HTERT RPE-1 (cell line): ENCODE results near the gene ELL2.
"Not testable (repeated sequence)": the region's sequence is repeated elsewhere in the genome, so short reads cannot be mapped to it uniquely, and the experiment has no call there.

ENCODE experiments used
- in situ Hi-C: fragments of 300-500 bp; cut with MboI; formaldehyde crosslinking; loops from 4 replicates; pipeline ENCODE4 v1.14.3; 2020; ENCODE audit warnings: low sequenced_read_pairs

The ELL2 gene

DNA sequence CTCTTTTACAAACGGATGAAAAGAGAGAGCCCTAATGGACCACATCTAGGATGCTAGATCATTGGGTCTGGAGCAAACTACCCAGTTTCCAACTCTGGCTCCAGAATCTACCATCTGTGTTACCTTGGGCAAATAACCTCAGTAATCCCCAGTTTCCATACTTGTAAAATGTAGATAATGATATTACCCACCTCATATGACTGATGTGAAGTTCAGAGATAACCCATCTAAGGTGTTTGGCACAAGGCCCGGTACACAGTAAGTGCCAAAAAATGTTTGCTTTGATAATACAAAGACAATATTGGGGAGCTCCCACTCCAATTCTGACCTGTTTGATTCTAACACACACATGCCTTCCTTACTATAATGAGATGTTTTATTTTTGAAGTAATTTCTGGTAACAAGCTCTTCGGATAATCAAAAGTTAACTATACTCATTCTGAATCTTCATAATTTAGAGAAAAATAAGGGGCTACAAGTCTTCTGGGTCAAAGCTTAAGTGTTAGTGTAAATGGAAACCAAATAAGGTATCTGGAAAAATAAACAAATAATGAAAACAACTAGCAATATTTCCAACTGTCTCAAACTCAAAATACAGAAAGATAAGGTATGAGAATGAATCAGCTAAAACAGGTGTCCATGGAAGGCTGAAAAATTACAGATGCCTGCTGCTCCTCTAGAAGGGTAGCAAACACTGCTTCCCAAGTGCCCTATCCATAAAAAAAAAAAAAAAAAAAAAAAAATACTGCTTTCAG lies 30.4 kb downstream of the ELL2 start:
- in situ Hi-C loops = no loop called here

DNA sequence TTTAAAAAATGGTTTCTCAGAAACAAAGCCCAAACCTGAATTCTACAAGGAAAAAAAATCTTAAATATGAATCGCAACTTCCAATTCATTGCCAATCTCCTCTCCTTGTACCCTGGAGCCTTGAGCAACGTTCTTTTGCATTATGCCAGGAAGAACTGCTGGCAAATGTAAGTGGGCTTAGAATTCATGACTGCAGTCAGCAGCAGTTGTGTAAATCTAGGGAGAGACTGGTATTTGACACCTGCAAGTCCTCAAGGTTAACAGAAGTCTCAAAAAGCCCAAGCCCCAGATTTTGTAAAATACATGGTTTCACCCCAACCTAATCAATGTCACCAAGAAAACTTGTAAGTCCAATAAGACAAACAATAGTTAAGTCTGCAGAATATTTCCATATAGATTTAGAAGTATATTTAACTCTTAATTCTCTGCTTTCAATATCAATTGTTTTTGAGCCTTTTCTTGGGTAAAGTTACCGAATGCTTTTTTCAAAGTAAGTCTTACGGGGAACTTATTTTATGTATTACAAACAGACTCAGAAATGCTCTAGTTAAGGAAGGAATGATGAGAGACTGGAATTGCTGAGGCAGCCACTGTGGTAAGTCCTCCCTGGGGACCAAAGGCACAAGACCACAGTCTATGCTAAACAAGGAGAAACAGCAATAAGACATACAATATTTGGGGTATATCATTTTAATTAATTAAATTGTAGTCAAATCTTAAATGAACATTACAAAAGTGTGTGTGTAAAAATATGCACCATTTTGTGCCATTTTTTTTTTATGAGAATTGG lies 31.3 kb downstream of the ELL2 start:
- in situ Hi-C loops = no loop called here

DNA sequence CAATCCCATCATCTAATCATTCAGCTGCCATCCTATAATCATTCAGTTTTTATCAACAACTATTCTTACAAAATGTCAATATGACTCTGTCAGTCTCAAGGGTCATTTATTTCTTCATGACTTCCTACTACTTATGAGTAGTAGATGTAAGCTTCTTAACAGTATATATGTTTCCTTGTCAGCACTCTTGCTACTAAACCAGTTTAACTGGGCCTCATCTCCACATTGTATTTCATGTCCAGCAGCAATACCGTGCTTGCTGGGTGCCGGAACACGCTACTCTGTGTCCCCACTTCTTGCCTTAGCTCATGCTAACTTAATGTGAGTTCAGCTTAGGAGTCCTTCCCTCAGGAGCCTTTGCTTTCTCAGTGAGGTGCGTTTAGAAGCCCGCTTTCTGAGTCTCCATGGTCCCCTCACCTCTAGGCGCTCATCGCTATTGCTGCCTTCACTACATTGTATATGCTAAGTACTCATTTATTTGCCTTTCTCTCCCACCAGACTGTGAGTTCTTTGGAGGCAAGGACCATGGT lies 32.9 kb downstream of the ELL2 start:
- in situ Hi-C loops = no loop called here

DNA sequence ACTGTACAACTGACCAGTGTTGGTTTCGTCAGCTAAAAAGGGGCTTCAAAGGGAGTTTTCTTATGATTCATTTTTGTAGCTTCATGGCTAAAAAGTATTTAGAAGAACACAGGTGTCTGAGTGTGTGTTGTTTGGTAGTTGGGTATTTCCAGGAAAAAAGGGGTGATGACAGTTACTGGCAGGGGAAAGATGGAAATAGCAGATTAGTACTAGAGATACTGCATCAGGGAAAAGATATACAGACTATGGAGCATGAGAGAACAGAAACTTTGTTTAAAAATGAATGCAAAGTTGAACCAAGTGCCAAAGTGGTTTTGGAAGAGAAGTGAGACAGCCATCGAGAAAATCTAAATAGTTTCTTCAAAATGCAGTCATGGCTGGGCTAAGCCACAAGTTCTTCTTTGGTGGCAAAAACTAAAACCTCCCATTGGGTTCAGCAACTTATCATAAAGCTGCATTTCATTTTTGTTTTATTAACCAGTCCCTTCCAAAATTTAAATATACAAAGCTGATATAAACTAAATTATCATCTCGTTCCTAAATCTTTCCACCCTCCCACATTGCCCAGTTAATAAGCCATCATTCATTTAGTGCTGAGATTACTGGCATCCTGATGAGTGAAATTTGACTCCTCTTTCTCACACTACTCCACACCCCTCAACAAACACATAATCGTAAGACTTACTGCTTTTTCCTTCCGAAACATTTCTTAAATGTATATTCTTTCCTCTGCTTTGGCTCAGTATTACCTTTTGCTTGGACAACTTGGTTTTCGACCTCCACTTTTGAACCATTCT lies 33.5 kb downstream of the ELL2 start:
- in situ Hi-C loops = no loop called here

DNA sequence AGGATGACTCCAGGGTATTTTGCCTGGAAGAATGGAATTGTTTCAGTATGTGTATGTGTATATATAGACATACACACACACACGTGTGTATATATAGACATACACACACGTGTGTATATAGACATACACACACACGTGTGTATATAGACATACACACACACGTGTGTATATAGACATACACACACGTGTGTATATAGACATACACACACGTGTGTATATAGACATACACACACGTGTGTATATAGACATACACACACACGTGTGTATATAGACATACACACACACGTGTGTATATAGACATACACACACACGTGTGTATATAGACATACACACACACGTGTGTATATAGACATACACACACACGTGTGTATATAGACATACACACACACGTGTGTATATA lies 34.4 kb downstream of the ELL2 start:
- in situ Hi-C loops = not testable (repeated sequence)

DNA sequence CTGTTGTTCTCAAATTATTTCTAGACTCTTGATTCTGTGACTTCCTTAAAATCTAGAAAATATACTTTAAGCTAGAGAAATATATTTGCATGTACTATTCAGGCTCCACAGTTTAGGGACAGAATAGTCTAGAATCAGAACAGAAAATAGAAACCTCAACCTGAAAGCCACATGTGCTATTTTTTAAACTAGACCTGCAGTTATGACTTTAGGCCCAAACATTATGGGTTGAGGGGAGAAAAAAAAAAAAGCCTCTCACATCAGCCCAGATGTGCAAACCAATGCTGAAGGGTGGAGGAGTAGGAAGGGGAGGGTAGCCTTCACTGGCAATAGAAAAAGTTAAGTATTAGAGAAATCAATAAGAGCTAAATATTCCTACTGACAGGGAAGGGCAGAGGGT lies 35.7 kb downstream of the ELL2 start:
- in situ Hi-C loops = no loop called here

DNA sequence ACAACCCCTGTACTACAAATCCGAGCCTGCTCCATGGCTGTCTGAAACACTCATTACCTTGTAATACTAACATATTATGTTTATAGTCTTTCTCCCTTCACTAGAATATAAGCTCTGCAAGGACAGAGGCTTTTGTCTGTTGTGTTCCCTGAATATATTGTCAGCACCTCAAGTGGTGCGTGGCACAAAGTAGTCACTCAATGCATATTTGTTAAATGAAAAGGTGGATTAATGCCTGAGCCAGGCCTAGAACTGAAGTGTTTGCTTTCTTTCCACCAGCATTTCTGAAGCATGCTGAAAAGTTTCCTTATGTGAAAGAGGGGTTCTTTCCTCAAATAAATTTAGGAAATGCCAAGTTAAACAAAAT lies 36.3 kb downstream of the ELL2 start:
- in situ Hi-C loops = no loop called here

DNA sequence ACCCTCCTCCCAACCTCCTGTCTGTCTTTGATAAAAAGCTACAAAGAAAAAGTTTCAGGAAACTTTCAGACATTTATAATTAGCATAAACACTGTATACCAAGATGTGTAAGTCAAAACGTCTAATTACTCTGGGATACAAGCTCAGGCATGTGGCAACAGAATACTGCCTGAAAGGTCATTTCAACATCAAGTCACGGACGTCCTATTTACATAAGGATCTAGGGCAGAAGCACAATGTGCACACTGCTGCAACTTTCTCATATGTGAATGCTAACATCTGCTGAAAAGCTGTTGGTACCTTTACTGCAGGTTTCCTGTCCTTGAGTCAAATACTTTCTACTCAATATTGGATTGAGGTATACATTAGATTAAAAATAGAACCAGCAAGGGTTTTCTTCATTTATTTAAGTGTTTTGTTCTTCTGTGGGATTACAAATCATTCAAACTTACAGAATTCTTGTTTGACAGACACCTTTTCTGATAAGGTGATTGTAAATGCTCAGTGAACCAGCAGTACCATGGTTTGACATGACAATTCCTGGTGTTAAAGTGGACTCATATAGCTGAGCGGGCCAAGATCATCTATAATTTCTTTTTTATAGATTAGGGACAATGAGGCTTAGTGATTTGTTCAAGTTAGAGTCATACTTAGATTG lies 36.8 kb downstream of the ELL2 start:
- in situ Hi-C loops = no loop called here

DNA sequence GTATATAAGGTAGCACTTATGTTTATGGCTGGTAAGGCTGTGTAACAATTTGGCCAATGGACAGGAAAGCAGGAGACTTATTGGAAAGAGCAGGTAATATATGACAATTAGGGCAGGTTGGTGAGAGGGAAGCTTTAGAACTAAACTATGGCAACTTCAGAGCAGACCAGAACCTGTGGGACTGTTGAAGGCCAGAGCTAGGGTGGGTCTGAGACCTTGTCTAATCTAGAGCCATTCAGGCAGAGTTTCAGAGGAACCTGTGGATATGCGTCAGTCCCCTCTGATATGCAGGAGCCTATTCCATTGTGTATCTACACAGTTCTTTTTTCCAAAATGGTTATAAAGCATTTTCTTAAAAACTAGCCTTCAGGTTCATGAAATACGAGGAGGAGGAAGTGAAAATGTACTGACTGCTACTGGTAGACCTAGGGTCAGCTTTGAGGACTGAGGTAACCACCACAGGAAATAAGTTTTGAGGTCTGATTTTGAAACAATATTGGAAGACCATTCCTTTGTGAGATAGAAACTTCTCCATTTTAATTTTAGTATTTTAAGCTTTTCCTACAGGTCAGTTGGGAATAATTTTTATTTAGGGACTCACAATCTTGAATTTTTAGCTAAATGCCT lies 37.6 kb downstream of the ELL2 start:
- in situ Hi-C loops = no loop called here

DNA sequence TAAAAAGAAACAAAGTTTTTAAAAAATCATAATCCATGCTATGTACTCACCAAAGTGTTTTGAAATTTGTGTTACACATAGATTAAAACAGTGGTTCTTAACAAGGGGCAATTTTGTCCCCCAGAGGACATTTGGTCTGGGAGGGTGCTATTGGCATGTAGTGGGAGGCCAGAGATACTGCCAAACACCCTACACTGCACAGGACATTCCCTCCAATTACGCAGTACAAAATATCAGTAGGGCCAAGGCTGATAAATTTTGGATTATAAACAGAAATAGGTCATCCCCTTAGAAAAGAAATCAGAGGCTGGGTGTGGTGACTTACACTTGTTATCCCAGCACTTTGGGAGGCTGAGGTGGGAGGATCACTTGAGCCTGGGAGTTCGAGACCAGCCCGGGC lies 38.9 kb downstream of the ELL2 start:
- in situ Hi-C loops = no loop called here

DNA sequence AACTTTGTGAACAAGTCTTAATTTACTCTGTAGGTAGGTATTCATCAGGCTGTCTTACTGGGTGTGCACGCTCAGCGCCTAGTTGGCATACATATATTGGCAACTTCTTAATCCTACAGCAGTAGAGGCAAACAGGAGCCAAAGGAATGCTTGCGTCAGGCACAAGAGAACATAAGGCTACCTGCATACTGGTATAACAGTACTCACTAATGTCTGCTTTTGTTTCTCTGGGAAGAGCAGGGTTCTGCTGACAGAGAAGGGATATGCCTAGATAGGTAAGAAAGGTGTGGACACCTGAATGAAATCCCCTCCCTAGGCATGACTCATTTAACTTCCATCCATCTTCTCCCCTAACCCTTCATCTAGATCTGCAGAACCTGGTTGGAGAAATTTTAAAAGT lies 40.1 kb downstream of the ELL2 start:
- in situ Hi-C loops = no loop called here

DNA sequence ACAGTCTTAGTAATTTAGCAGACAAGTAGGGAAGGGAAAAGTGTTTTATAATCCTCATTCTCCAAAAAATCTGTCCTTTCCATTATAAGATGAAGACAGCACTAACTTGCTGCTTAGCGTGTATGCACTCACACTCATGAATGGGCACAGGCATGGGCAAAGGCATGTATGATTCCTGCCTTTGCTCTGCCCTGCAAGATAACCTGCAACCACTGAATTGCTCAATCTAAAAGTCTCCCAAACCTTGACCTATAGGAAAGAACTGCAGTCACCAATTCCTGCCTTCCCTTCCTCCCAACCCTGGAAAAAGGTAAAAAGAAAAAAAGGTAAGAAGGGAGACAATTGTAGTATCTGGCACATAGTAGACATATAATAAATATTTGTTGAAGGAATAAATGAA lies 40.8 kb downstream of the ELL2 start:
- in situ Hi-C loops = no loop called here

DNA sequence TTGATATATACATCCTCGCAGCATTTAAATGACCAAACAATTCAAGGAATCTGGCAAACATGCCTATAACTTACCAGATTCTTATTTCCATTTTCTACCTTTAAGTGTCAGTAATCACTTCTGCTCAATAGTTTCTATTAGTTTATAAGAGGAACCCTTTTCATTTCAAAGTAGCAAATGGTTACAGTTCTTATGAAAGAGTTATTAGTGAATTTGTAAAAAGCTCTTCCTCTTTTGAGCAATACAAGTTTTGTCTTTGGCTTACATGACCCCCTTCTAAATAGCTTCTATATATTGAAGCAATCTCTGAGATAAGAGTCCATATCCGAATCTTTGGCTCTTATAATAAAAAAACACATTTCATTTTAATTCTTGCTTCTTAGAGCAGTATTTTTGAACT lies 42.0 kb downstream of the ELL2 start:
- in situ Hi-C loops = no loop called here

DNA sequence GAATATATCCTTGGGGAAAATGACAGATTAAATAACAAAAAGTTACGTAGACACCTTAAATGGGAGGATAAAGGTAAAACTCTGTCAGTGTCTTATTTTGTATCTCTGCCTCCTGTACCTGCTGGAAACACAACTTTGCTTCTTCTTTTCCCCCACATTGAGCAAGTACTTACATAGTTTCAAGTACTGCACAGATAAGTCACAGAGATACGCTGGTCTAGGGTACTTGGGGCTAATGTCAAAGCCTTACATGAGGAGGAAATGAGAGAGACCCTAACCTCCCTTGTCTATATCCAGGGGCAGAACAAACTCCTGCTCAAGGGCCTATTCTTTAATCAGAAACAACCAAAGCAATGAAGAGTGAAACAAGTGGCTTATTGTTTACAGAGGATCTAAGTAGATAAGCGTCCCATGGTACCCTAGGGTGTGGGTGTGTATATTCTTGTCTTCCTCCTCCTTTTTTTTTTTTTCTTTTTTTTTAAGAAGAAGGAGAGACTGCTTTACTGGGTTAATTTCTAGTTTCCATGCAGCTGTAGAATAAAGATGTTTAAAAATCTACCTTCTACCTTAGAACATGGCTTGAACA lies 43.1 kb downstream of the ELL2 start:
- in situ Hi-C loops = no loop called here

DNA sequence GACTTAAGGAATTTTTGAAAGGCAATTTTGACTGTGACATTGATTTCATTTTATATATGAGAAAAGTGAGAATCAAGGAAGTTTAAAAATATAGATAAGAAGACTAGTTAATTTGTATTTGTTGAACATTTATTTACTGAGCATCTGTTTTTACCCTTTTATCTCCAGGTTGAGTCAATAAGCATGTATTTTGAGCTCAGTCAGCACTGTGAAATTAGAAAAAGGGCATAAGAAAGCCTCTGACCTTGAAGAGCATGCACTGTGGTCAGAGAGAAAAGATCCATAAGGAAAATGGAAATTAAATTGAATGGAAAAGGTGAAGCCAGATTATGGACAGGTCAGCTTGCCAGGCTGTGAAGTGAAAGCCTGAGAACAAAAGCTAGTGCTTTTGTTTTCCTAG lies 44.4 kb downstream of the ELL2 start:
- in situ Hi-C loops = no loop called here

DNA sequence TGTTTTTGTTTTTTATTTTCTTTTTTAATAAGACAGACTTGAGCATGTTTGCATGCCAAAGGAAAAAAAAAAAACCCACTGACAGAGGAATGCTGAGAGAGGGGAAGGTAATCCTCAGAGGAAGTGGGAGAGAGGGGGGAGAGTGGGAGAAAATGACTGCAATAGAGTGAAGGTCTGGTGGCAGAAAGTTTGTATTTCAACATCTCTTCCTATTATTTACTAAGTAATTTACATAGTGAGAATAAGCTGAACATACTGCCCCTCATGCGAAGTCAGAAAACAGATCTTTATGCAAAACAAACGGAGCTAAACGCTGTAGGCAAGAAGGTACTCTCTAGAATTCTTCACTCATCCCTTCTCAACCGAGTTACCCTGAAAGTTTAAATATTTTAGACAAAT lies 45.0 kb downstream of the ELL2 start:
- in situ Hi-C loops = no loop called here

DNA sequence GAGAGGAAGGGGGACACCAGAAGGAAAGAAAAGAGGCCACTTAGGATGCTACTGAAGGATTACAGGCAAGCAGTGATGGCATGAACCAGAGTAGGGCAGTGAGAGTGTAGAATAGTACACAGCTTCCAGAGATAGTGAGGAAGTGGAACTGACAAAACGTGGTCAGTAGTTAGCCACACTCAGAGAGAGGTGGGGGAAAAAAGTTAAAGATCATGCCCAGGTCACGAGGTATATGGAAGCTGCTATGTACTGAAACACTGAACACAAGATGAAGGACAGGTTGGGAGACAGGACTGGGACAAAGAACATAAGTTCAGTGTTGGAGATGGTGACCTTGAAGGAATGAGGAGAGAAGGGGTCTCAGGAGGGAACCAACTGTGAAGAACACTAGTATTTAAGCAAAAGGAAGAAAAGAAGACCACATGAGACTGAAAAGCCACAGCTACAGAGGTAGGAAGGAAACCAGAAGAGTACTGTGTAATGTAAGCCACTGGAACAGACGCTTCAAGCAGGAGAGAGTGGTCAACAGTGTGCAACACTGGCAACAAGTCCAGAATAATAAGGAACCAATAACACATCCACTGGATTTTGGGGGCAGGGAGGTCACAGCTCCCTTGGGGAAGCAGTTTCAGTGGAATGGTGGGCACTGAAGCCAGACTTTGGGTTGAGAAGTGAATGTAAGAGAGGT lies 45.5 kb downstream of the ELL2 start:
- in situ Hi-C loops = no loop called here

DNA sequence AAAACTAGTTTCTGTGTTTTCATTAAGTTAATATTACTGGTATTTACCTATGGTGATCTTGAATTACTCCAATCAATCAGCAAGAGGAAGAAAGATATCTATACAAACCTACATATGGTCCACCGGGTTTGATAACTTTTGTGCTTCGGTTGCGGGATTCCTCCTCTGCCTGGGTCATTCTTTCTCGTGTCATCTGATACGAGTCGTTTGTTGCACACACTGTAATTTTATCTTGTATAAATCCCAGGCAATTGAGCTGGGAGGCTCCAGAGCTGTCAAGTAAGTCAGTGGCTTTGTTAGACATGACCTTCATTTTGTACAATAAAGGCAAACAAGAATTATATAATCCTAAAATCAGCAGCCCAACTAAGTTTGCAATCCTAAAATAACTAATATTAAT lies 48.0 kb downstream of the ELL2 start:
- in situ Hi-C loops = no loop called here

DNA sequence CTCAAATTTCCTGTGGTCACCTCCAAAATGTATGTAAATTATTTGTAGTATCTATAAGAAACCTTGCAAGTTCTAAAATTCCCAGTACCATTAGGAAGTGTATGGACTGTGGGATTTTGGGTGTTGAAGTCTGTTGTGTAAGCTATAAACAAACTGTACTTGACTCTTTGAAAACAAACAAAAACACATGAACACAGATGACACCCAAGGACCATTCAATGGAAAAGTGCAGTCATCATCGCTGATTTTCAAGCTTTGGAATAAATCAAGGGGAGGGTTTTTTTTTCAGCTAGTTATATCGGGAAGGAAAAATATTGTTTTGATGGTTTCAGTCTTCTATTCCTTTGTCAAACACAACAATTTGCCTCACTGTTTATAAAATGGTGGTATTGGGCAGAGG lies 49.6 kb downstream of the ELL2 start:
- in situ Hi-C loops = no loop called here

DNA sequence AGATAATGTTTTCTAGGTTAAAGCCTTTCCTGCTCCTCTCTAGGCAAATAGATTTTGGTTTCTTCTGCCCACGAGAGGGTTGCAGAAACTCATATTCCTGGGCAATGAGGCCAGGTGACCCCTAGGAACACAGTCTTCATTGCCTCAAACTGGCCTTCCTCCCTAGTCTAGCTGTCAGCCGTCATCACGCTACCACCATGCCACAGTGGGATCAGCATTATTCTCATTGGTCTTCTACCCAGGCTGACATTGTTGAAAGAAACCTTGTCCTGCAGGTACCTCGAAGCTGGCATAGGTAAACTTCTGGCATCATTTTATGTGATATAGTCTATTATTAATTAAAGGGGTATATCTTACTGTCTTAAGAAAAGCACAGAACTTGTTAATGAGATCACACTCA lies 51.1 kb downstream of the ELL2 start:
- in situ Hi-C loops = no loop called here
